H1 (cell line): ENCODE data around the gene SCARF1.

Experiments
- BCL11A ChIP-seq, 2 experiments: IDR thresholded peaks; one replicate each; pipeline ENCODE4 v1.6.1; 2011; ENCODE audit warnings: low read depth in 2 of 2, low read length in 2 of 2, mild to moderate bottlenecking in 2 of 2
- CEBPB ChIP-seq: IDR thresholded peaks from 2 replicates; pipeline ENCODE4 v1.6.1; 2012; ENCODE audit warnings: low read depth, low read length
- EZH2 ChIP-seq: fragments of 200-600 bp; sonication (generic); IDR thresholded peaks from 2 replicates; pipeline ENCODE4 v1.7.1; 2012; ENCODE audit warnings: low read depth, mild to moderate bottlenecking, moderate library complexity, low read length, inconsistent platforms; ENCODE audit not compliant: severe bottlenecking
- JUN ChIP-seq: IDR thresholded peaks from 2 replicates; pipeline ENCODE4 v1.6.1; 2011; ENCODE audit warnings: low read depth, mild to moderate bottlenecking, improper control_type of control experiment, low read length
- RAD21 ChIP-seq, 2 experiments: IDR thresholded peaks in 1 of 2; conservative IDR thresholded peaks in 1 of 2; 2 replicates each; pipeline ENCODE4 v1.6.1; 2011; ENCODE audit warnings: low read depth in 2 of 2, low read length in 2 of 2, improper control_type of control experiment in 1 of 2, inconsistent platforms in 1 of 2, mild to moderate bottlenecking in 1 of 2, moderate library complexity in 1 of 2
- RFX5 ChIP-seq: IDR thresholded peaks from 2 replicates; pipeline ENCODE4 v1.6.1; 2011; ENCODE audit warnings: low read depth, low read length, improper control_type of control experiment, borderline replicate concordance
- TCF12 ChIP-seq: IDR thresholded peaks from 2 replicates; pipeline ENCODE4 v1.6.1; 2011; ENCODE audit warnings: low read depth, mild to moderate bottlenecking, low read length
- TF ChIP-seq, protein P1 (sequence below), 3 experiments: IDR thresholded peaks; 1 replicate in 2 of 3; 2 replicates in 1 of 3; pipeline versions ENCODE4 v1.5.1 to v1.6.1; 2011; ENCODE audit warnings: low read length in 3 of 3, mild to moderate bottlenecking in 3 of 3, inconsistent platforms in 2 of 3, low read depth in 1 of 3, moderate library complexity in 1 of 3; ENCODE audit not compliant: insufficient read depth in 1 of 3; ENCODE audit errors: control extremely low read depth in 1 of 3

DNA sequence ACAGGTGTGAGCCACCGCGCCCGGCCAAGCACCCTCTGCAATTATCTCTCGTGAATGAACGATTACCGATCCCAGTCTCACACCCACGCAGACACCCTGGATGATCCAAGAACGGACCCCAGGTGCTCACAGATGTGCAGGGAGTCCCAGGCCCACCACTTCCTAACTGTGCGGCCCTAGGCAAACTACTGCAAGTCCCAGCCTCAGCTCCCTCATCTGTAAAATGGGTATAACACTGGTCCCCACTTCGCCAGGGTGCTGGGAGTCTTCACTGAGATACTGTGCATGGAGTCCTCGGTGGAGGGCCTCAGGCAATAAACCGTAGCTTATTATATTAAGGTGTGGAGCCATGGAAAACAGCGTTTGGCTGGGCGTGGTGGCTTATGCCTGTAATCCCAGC, 61.4 kb downstream of the SCARF1 start:
- TF ChIP-seq, protein P1, sequence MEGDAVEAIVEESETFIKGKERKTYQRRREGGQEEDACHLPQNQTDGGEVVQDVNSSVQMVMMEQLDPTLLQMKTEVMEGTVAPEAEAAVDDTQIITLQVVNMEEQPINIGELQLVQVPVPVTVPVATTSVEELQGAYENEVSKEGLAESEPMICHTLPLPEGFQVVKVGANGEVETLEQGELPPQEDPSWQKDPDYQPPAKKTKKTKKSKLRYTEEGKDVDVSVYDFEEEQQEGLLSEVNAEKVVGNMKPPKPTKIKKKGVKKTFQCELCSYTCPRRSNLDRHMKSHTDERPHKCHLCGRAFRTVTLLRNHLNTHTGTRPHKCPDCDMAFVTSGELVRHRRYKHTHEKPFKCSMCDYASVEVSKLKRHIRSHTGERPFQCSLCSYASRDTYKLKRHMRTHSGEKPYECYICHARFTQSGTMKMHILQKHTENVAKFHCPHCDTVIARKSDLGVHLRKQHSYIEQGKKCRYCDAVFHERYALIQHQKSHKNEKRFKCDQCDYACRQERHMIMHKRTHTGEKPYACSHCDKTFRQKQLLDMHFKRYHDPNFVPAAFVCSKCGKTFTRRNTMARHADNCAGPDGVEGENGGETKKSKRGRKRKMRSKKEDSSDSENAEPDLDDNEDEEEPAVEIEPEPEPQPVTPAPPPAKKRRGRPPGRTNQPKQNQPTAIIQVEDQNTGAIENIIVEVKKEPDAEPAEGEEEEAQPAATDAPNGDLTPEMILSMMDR (IDR thresholded peaks at IDR 0.05; ENCODE audit: control extremely low read depth in 1 of 3, insufficient read depth in 1 of 3, low read depth in 1 of 3, low read length in 3 of 3), result no peak
- TF ChIP-seq JUN (no peak), CEBPB (no peak), BCL11A (IDR thresholded peaks at IDR 0.05; ENCODE audit: low read depth in 2 of 2, low read length in 2 of 2) (no peak), RAD21 (IDR thresholded peaks at IDR 0.05 in 1 of 2, conservative IDR thresholded peaks at IDR 0.05 in 1 of 2; ENCODE audit: low read depth in 2 of 2, low read length in 2 of 2) (no peak), TCF12 (no peak), EZH2 (no peak), RFX5 (no peak)
